HL-60/S4 treated with retinoic acid at 250 ng/mL for 4 days and 3 days (cell line): ENCODE results near the gene CHN1.

Source experiments
- in situ Hi-C: fragments of 300-500 bp; cut with MboI; formaldehyde crosslinking; loops from 2 replicates; pipeline ENCODE4 v1.7.0; 2022; ENCODE audit warnings: low sequenced_read_pairs

CHN1 gene

DNA sequence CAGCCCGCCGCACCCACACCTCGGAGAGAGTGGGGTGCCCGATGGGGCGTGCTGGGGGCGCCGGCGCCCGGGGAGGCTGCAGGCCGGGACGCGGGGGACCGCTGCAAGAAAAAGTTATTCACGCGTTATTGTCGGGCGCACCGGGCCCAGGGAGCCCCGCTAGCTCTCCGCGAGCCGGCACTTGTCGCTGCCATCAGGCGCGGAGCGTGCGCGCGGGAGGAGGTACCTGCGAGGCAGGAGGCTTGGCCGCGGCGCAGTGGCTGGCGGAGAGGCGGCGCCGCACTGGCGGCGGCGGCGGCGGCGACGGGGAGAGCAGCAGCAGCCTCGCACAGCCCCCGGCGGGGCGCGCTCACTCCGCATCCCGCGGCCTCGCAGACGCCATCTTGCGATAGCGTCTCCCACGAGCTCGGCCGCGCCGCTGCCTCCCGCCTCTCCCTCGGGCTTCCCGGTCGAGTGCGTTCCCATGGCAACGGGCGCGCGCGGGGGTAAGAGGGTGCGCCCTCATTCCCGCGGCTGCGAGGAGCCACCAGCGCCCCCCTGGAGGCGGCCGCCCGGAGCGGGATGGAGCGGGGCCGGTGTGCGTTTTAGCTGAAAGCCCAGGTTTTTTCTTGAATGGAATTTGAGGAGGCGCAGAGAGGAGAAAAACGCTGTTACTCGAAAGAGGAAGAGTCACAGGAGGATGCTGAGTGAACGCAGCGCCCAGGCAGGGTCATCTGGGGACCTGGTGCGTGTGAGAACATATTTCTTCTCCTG lies at the start of gene CHN1:
Gene CHN1, minus strand, starts transcription at position 402 of the 753 bp plus-strand sequence. CDS start 469 bp downstream, outside the sequence.
- in situ Hi-C loops: no loop called here

DNA sequence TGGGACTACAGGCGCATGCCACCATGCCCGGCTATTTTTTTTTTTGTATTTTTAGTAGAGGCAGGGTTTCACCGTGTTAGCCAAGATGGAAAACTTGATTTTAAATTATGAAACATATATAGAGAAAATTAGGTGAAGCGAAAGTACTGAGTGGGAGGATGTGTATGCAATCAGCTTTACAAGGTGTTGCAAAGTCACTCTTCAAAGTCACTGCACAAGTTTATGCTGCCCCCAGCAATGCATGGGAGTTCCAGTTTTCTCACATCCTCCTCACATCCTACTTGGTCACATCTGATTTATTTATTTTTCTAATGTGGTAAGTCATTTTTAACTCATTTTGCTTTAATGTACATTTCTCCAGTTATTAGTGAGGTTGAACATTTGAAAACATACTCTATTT lies 49.2 kb upstream of the CHN1 start:
- in situ Hi-C loops: no loop called here

DNA sequence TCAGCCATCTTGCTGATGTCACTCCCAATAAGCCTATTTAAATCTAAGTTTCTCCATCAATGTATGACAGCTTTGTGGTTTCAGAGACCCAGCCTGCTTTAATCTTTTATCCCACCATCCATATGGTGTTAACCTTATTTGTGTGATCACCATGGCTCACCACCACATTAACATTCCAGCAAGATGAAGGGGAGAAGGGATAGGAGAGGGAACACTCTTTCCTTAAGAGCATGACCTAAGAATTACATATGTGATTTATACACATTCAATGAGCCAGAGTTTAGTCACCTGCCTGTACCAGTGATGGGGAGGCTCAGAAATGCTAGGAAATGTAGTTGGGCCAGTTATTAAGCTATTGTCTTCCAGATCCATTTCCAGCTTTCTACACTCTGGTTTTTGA lies 44.5 kb upstream of the CHN1 start:
- in situ Hi-C loops: no loop called here

- in situ Hi-C loops: no loop called here
Measured at GRCh38 chr2:175048275-175048674, 43.1 kb upstream of the CHN1 start.

DNA sequence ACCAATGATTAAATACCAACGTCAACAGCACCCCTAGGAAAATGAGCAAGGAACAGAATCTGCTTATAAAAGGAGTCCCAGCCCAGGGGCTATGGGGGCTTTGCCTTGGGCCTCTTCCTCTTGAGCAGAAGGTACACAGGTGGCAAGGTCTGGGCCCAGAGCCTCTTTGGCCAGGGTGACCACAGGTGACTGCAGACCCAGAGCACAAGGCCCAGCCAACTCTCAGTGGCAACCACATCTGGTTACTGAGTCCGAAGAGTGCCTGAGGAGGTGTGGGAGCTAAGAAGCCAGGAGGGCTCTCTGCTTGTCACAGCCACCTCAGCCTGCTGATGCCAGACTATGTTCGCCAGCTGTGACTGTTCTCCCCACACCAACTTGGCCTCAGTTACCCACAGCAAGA lies 34.3 kb upstream of the CHN1 start:
- in situ Hi-C loops: no loop called here

GRCh38 chr2:175039031-175039430 lies 33.9 kb upstream of the CHN1 start:
- in situ Hi-C loops: no loop called here

DNA sequence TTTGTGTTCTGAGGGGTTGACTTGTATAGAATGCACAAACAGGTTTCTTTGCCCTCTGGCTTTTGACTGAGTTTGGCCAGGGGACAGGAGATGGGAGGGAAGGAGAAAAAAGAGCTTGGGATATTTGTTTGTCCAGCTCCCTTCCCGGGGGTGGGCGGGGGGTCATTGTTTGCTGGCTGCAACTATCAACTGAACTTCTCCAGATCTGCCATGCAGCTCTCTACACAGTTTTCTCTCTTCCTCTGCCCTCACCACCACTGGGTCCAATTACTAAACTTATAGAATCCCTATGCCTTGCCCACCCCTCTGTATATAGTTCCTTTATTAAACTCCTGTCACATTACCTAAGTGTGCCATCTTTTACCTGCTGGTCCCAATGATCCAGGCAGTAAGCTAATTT lies 32.8 kb upstream of the CHN1 start:
- in situ Hi-C loops: no loop called here

DNA sequence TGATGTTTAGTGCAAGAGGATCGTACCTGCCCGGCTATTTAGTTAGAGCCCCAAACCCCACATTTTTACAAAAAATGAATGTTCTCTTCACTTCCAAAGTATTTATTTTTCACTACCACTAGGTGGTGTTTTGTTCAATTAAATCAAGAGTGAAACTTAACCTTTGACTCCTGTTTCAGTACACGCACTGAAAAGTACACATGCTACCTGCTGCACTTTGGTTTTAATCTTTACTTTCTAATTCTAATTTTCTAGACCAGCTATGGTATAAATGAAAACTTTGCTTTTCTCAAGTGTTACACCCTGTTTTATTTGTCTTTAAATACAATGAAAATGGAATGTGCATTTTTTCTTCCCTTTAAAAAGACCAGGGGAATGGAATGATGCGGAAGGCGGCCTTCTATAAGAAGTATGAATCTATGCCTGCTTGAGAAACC lies 31.4 kb upstream of the CHN1 start:
- in situ Hi-C loops: no loop called here

- in situ Hi-C loops: no loop called here
Measured at GRCh38 chr2:175035806-175036205, 30.6 kb upstream of the CHN1 start.

- in situ Hi-C loops: no loop called here
Measured at GRCh38 chr2:175034716-175035115, 29.5 kb upstream of the CHN1 start.

- in situ Hi-C loops: no loop called here
Measured at GRCh38 chr2:175030380-175031271, 25.4 kb upstream of the CHN1 start.

- in situ Hi-C loops: no loop called here
Measured at GRCh38 chr2:175027755-175028154, 22.6 kb upstream of the CHN1 start.

DNA sequence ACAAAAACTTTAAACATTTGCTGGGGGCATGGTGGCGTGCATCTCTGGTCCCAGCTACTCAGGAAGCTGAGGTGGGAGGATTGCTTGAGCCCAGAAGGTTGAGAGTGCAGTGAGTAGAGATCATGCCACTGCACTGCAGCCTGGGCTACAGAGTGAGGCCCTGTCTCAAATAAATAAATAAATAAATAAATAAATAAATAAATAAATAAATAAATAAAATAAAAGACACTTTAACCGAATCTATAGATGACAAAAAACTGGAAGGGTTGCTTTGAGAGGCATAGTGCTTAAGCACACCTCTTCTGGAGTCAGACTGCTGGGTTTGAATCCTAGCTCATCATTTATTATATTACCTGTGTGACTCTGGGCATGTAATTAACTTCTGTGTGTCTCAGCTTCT lies 21.2 kb upstream of the CHN1 start:
- in situ Hi-C loops: no loop called here

- in situ Hi-C loops: no loop called here
Measured at GRCh38 chr2:175025946-175026345, 20.8 kb upstream of the CHN1 start.

GRCh38 chr2:175025233-175025632 lies 20.1 kb upstream of the CHN1 start:
- in situ Hi-C loops: no loop called here

GRCh38 chr2:175022923-175023322 lies 17.7 kb upstream of the CHN1 start:
- in situ Hi-C loops: no loop called here

- in situ Hi-C loops: no loop called here
Measured at GRCh38 chr2:175019566-175020327, 14.6 kb upstream of the CHN1 start.

DNA sequence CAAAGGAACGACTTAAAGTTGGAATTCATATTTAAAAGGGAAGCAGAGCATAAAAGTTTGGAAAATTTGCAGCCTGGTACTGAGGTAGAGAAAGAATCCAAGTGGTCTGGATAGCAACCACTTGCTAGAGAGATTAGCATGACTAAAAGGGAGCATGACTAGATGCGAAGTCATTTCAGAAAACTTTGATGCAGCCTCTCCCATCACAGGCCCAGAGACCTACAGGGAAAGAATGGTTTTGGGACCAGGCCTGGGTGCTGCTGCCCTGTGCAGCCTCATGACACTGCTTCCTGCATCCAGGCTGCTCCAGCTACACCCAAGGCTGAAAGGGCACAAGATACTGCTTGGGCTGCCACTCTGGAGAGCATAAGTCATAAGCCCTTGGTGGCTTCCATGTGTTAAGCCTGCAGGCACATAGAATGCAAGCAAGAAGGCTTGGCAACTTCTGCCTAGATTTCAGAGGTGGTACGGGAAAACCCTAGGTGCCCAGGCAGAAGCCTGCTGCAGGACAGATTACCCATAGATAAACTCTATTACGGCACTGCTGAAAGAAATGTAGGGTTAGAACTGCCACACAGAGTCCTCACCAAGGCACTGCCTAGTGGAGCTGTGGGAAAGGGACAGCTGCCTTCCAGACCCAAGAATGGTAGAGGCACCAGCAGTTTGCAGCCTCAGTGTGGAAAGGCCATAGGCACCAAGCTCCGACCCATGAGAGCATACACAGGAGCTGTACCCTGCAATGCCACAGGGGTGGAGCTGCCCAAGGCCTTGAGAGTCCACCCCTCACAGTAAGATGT lies 12.6 kb upstream of the CHN1 start:
- in situ Hi-C loops: no loop called here

DNA sequence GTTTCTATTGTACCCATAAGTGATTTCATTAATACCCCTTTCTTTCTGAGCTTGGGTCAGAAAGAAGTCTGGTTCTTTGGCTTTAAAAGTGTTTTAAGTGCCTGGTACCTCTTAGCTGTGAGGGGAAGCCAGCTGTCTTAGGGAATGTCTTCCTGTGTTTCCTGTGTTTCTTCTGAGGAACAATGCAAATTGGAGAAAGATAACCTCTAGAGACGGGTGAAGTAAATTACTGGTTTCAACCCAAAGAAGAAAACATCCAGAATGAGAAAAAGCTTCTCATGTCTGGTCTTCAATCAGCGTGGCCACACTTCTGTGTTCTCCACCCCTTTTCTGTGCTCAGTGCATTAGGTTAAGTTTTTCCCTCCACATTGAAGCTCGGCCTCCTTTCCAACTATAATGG lies 10.2 kb upstream of the CHN1 start:
- in situ Hi-C loops: no loop called here

DNA sequence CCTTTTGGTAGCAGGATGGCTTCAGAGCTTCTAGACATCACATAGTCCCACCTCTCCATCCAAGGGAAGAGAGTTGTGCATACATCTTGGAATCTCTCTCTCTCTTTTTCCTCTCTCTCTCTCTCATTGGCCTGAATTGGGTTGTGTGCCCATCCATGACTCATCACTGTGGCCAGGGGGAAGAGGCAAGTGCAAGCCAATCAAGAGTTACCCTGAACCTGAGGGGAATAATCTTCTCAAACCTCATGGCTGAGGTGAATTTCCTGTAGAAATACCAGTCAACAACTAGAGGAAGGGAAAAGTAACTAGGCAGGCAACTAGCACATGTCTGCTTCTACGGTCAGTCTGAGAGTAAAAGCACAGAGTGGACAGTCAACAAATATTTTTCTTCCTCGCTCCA lies 7.3 kb upstream of the CHN1 start:
- in situ Hi-C loops: no loop called here

GRCh38 chr2:175011505-175011904 lies 6.3 kb upstream of the CHN1 start:
- in situ Hi-C loops: no loop called here
